NCI-H510A treated with DMSO at 0.1 percent for 48 hours (cell line): Measurements from ENCODE around the gene ZDHHC20.
"Not testable (repeated sequence)": the region's sequence is repeated elsewhere in the genome, so short reads cannot be mapped to it uniquely, and the experiment has no call there.

ENCODE experiments used
- DNase-seq: peaks from one replicate; lab custom pipeline; 2025; lab: John Stamatoyannopoulos, UW

ZDHHC20 gene

DNA sequence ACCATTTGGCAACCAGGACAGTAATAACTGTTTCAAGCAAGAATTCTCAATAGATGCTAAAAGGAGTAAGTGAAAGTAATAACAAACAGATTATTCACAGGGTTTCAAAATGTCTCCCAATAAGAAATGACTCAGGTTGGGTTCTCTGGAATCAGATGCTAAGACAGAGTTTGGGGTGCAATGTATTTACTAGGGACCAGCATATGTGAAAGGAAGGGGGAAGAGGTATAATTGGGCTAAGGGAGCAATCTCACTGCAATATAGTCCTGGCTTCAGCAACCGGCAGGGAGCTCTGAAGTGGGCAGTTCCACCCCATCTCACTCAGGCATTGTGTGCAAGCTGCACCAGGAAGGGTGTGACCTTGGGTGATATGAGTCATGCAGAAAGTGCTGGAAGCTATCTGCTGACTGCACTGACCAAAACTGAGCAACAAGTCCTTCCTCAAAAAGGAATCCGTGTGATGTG is 23.4 kb downstream of the ZDHHC20 start:
- no peak for DNase-seq

DNA sequence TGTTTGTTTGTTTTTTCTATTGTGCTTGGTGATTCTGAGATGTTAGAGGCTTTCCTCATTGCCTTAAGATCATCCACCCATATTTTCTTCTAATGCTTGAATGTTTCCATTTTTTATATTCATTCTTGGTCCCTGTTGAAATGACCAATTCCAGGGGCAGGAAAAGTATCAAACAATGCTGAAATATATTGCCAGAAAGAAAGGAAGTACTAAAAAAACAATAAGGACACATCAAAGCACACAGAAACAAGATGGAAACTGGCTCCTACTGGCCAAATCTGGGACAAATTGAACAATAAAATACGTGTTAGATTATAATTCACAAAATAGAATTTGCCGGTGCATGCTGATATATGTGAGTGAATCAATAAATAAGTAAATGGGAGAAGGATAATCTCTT is 23.9 kb downstream of the ZDHHC20 start:
- DNase-seq, result no peak

DNA sequence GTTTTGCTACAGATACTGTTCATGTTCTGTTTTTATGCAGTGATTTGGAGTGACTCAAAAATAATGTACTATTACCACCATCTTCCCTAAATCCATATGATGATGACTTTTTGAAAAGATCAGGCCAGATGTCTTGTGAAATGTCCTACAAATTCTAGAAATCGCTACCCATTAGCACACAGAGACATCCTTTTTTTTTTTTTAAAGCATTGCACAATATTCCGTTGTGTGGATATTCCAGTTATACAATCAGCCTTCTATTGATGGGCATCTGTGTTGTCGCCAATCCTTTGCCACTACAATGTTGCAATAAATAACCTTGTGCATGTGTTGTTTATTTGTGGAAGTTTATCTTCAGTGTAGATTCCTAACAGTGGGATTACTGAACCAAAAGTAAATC is 24.5 kb downstream of the ZDHHC20 start:
- DNase-seq, result no peak

DNA sequence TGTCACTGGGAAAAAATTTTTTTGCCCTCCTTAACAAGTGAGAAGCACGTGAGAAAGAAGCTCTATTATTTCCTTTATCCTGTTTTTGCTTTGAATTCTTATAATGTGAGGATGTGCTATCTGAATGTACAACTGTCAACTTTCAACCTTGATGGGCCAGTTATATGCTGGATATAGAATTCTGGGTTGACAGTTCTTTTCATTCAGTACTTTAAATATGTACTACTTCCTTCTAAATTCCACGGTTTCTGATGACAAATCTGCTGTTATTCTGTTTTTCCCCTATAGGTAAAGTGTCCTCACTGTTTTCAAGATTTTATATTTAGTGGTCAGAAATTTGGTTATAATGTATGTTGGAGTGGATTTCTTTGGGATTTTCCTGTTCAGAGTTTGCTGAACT is 29.9 kb downstream of the ZDHHC20 start:
- no peak for DNase-seq

DNA sequence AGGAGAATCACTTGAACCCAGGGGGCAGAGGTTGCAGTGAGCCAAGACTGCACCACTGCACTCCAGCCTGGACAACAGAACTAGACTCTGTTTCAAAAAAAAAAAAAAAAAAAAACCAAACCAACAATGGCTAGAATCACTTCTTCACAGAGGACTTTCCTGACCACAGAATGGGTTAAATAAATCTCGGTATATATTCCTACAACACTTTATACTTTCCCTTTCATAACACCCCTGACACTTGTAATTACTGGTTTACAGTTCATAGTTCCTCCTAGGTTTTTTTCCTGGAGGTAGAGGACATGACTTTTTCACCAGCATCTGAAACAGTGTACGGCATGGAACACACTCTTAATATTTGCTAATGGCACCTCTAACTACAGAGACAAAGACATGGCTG is 31.4 kb downstream of the ZDHHC20 start:
- DNase-seq, result no peak

DNA sequence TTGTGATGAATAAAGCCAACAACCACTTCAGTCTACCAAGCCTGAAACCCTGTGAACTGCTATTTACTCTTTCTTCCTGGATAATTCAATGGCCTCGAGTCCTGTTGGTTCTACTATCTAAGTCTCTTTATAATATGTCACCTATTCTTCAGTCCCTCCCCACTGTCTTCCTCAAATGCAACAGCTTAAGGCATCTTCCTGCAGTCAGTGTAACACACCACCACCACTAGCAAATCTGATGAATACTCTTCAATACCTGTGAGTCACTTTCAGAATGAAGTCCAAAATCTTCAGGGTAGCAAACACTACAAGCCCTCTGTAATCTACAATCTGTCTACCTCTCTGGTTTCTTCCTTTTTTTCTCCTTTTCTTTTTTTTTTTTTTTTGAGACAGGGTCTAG is 32.9 kb downstream of the ZDHHC20 start:
- no peak for DNase-seq

DNA sequence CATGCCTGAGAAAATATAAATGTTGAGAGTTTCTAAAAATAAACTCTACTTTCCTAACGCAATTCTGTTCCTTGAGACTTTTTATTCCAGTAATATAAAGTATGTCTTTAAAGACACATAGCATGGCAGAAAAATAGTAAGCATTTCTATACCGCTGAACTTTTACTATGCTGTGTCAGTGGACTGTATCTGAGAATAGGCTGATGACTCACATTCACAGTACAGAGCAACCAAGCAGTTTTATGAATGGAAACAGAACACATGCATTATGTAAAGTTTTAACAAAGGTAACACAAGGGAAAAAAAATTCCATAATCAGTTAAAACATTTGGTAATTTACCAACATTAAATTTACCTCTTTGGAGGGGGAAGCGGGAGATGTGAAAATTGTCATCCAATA is 38.4 kb downstream of the ZDHHC20 start:
- no peak for DNase-seq

DNA sequence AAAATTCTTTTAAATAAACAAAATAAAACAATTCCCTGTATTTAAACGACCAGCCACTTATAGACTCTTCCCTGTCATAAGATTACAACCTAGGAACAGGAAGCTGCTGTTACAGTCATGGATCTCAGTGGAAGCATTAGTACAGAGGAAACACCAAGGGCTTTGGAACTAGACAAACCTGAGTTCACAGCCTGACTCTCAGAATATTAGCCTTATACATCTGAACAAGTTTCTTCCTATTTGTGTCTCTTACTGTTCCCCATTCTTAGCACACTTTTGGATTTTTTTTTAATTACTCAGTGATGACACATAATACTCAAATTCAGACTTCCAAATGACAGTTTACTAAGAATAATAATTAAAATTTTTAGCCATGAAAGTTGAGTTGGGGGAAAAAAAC is 46.1 kb downstream of the ZDHHC20 start:
- DNase-seq, result no peak

DNA sequence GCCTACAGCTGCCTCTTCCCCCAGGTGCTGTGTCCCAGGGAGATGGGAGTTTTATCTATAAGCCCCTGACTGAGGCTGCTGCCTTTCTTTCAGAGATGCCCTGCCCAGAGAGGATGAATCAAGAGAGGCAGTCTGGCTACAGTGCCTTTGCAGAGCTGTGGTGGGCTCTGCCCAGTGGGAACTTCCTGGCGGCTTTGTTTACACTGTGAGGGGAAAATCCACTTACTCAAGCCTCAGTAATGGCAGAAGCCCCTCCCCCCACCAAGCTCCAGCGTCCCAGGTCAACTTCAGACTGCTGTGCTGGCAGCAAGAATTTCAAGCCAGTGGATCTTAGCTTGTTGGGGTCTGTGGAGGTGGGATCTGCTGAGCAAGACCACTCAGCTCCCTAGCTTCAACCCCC is 48.6 kb downstream of the ZDHHC20 start:
- DNase-seq, result not testable (repeated sequence)

DNA sequence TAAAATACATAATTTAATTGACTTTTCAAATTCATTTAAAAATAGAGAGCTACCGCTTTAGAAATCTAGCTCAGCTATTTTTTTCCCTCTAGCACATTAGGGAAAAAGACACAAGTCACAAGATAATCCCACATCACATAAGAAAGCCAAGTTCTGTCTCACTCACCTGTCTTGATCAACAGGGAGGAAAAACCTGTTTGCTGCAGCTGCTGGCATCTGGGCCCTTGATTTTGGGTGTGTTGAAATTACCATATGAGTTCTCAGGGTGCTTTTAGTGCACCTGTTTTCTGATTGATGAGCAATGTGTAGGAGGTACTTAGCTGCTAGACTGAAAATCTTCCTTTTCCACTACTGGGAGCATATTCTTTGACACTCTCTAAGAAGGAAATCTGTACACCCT is 53.8 kb downstream of the ZDHHC20 start:
- no peak for DNase-seq

DNA sequence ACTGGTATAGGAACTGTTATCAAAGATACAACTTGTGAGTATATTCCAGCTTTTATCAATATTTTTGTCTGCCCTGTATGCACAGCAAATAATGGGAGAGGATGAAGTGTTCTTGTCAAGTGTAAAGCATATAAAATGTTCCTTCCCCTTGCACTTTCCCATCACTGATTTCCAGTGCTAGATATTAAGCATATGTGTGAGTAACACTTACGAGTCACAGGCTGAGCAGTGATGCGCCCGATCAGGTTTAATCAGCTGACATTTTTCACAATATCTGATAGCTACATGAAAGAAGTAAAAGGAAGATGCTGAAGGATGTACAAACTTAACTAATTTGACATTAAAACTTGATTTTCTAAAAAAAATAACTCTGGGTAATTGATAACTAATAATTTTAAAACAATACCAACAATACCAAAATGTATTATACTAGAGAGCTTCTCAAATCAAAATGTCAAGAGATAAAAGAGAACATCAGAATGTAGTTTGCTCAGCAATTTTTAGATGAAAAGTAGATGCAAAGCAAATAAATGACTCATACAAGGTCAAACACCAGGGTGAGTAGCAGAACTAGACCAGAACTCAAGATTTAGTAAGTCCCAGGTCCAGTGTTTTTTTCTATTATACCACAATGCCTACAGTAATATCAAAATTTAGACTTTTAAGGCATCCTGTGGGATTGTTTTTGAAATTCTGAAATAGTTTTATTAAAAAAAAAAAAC is 56.4 kb downstream of the ZDHHC20 start:
- DNase-seq, result no peak

DNA sequence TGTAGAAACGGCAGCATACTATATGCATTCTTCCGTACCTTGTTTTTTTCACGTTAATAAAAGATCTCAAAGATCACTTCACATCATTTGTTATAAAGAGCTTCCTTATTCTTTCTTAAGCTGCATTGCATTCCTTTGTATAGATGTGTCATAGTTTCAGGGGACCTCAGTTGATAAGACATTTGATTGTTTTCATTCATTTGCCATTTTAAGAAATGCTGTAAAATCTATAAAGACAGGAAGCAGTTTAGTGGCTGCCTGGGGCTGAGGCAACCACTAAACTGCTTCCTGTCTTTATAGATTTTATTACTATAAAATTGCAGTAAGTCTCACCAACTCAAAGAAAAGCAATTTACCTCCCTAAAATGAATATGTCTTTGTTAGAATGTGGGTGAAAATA is 59.4 kb downstream of the ZDHHC20 start:
- no peak for DNase-seq

DNA sequence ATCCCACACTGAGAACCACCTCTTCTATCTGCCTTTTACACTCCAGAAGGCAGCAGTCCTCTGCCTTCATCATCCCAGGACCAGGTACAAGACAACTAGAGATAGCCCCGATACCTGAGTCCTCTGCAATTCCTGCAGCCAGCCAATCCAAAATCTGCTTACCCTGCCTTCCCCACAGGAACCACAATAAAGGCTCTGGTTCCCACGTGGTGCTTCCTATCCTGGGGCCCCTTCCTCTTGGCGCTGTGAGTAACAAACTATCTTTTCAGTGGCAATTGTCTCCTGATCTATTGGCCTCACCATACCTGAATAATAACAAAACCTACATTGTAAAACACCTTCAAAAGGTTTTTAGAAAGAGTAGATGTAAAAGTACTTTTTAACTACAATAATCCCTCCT is 63.1 kb downstream of the ZDHHC20 start:
- DNase-seq, result no peak

DNA sequence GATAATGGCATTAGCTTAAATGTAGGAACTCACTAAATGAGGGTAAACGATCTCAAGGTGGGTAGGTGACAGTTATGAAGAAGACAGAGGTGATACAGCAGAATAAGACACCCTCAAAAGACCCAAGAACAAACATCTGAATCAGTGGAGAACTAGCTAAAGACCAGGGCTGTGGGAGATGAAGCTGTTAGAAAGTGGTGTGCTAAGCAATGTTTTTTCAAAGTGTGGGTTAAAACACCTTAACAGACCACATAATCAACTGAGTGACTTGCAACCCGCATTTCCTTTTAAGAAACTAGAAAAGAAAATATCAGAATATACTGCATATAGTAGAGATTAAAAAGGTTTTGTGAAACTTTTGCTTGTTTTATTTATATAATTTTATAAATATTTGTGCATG is 70.0 kb downstream of the ZDHHC20 start:
- no peak for DNase-seq

DNA sequence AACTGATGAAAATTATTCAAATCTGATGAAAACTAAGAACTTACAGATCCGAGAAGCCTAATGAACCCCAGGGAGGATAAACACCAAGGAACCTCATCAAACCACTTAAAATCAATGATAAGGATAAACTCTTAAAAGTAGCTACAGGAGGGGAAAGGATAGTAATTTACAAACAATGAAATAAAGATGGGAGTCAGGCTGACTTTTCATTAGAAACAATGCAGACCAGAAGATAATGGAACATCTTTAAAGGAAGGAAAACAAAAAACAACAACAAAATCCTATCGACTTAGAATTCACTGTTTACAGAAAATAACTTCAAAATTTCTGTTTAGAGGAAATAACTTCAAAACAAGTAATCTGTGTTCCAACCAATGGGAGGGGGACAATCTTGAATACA is 73.4 kb downstream of the ZDHHC20 start:
- no peak for DNase-seq

DNA sequence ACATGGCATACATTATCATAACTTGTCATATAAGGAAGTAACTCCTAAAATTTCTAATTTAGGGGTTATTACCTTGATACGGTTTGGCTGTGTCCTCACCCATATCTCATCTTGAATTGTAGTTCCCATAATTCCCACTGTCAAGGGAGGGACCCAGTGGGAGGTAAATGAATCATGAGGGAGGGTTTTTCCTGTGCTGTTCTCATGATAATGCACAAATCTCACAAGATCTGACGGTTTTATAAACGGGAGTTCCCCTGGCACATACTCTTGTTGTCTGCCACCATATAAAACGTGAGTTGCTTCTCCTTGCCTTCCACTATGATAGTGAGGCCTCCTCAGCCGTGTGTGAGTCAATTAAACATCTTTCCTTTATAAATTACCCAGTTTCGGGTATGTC is 76.0 kb downstream of the ZDHHC20 start:
- DNase-seq, result no peak

DNA sequence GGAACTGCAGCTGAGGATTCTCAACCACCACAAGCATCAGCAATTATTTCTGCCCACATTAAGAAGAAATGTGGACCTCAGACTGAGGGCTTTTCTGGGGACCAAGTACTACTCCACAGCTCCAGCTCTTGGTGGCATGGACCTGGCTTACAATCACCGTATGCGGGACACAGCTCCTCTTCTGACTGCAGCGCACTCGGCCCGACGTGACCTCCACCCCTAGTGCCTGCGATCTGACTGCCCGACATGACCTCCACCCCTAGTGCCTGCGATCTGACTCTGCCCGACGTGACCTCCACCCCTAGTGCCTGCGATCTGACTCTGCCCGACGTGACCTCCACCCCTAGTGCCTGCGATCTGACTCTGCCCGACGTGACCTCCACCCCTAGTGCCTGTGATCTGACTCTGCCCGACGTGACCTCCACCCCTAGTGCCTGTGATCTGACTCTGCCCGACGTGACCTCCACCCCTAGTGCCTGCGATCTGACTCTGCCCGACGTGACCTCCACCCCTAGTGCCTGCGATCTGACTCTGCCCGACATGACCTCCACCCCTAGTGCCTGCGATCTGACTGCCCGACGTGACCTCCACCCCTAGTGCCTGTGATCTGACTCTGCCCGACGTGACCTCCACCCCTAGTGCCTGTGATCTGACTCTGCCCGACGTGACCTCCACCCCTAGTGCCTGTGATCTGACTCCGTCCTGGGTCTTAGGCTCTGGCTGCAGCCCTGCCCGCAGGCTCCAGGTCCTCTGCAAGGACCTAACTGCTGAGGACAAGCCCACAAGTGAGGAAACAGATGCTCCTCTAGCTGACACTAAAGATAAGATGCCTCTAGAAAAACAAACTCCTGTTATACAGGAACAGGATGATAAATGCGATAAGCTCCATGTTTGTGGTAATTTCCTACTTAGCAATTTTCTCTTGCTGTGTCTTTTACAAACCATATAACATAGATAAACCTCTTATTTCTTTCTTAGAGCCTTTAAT is 81.8 kb downstream of the ZDHHC20 start:
- DNase-seq, result not testable (repeated sequence)

DNA sequence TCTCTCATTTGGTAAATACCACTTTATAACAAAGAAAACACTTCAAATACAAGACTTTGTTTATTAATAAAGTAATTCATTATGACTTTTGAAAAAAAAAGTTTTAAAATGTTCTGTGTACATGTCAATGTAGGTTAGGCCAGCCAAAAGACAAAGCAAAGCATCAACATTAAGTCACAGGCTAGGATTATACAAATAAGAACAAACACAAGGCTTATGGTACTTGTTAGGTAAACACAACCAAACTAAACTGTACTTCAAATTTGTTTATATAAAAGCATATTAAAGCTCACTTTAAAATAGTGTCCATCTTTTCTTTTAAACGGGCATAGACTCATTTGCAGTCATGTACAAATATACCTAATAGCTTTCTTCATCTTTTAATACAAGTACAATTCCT is 86.6 kb downstream of the ZDHHC20 start:
- no peak for DNase-seq

DNA sequence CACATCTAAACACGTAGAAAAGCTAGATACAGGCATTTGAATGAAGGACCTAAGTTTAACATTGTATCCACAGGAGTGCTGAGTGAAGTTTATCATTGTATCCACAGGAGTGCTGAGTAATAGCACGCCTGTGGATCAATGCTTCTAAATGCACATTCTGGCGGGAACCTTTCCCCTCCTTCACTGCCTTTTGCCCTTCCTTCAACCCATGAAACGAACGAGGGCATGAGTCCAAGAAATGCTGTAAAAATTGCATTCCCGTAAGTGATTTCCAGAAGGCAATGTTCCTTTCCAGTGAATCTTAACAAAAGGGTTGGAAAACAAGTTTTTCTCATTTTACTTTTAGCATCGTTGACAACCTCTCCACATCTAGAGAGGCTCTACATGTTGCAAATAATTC is 88.1 kb downstream of the ZDHHC20 start:
- no peak for DNase-seq

DNA sequence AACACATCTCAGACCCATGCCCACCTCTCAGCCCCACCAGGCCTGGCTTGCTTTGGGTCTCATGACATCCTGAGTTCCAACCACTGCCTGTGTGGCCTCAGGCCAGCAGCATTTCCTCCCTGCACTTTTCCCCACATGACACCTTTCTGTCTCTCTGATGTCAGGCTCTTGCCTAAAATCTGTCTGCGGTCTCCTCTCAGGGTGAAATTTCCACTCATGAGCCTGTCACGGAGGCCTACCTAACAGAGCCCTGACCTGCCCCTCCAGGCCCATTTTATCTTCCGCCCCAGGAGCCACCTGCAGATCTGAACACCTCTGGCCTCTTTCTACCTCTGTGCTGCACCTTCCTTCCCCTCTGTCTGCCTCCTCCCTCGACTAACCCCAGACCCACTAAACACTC is 93.5 kb downstream of the ZDHHC20 start:
- no peak for DNase-seq

DNA sequence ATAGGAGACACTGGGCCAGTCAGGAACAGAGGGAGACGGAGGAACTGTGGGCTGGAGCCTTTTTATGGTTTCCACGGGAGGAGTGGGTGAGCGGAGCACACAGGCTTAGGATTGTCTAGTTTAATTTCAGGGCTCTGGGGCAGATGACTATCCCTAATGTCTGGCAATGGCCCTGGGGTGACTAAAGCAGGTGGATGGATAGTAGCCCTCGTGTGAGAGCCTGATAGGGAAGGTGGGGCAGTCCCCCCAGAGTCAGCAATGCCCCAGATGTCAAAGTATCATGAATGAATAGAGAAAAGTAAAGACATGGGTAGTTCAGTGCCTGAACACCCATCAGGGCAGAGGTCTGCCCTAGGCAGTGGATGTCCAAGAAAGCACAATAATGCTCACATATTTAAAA is 94.2 kb downstream of the ZDHHC20 start:
- no peak for DNase-seq

DNA sequence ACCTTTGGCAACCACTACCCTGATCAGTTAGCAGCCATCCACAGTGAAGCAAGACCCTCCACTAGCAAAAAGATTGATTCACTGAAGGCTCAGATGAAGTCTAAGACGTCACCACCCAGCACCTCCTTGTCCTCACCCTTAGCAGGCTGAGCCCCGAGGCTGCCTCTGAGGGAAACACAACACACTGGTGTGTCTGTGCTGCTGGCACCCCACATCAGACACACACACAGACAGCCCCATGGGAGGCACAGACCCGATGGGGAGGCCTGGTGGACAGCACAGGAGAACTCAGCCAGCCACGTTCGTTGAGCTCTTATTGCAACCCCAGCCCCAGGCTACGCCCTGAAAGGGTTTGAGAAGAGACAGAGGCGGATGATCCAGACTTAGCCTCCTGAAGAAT is 94.7 kb downstream of the ZDHHC20 start:
- DNase-seq, result no peak

DNA sequence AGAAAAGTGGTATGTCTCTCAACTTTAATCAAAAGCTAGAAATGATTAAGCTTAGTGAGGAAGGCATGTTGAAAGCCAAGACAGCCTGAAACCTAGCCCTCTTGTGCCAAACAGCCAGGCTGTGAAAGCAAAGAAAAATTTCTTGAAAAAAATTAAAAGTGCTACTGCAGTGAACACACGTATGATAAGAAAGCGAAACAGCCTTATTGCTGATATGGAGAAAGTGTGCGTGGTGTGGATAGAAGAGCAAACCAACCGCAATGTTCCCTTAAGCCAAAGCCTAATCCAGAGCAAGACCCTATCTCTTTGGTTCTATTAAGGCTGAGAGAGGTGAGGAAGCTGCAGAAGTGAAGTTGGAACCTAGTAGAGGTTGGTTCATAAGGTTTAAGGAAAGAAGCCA is 96.4 kb downstream of the ZDHHC20 start:
- no peak for DNase-seq
